ENCODE data around the gene GAS6.

GRCh38 chr13:113796211-113796963, 67.5 kb downstream of the GAS6 start:
- TF ChIP-seq, protein P1, sequence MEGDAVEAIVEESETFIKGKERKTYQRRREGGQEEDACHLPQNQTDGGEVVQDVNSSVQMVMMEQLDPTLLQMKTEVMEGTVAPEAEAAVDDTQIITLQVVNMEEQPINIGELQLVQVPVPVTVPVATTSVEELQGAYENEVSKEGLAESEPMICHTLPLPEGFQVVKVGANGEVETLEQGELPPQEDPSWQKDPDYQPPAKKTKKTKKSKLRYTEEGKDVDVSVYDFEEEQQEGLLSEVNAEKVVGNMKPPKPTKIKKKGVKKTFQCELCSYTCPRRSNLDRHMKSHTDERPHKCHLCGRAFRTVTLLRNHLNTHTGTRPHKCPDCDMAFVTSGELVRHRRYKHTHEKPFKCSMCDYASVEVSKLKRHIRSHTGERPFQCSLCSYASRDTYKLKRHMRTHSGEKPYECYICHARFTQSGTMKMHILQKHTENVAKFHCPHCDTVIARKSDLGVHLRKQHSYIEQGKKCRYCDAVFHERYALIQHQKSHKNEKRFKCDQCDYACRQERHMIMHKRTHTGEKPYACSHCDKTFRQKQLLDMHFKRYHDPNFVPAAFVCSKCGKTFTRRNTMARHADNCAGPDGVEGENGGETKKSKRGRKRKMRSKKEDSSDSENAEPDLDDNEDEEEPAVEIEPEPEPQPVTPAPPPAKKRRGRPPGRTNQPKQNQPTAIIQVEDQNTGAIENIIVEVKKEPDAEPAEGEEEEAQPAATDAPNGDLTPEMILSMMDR (IDR thresholded peaks at IDR 0.05): no peak
- no peak for TF ChIP-seq POLR2A (IDR thresholded peaks at IDR 0.05)
